Hippocampal formation (tissue), 2 donors: ENCODE measurements around the gene DHX34.
A peak's percentile ranks its signal among the peaks of the same experiment; 100 is the strongest.
"Not testable (repeated sequence)": the region's sequence is repeated elsewhere in the genome, so short reads cannot be mapped to it uniquely, and the experiment has no call there.

Source experiments
- DNase-seq, 2 donors: peaks; one replicate each; lab custom pipeline; 2025; lab: John Stamatoyannopoulos, UW

The DHX34 gene

GRCh38 chr19:47324502-47324901 is 24.6 kb upstream of the DHX34 start:
- peak in 1 of 2 donors; percentile 33 for DNase-seq

DNA sequence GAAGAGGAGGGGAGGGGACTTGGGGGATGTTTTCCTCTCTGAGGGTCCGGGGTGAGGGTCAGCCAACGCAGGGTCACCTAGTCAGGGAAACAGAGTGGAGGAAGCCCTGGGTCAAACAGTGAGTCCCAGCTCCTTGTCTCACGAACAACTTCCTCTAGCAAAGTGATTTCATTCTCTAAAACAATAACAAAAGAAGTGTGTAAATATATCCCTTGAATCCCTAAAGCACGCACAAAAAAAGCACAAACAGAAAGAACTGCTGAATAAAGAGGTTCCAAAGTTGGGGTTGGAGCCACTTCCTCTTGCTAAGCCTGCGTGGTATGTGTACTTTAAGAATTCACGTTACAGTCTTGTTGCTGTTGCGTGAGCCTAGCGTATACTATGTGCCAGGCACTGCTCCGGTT is 18.6 kb upstream of the DHX34 start:
- peak in 1 of 2 donors; percentile 31 for DNase-seq

DNA sequence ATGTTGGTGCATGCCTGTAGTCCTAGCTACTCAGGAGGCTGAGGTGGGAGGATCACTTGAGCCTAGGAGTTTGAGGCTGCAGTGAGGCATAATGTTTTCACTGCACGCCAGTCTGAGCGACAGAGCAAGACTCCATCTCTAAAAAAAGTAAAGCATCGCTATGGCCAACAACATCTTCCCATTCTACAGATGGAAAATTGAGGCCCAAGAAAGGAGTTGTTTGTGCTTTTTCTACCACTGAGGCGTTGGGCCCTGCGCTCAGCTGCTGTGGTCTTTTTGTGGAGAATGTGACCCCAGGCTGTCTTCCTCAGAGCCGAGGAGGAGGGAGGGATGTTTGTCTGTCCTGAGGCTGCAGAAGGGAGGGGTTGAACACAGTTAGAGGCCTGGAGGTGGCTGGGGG is 17.6 kb upstream of the DHX34 start:
- no peak for DNase-seq

DNA sequence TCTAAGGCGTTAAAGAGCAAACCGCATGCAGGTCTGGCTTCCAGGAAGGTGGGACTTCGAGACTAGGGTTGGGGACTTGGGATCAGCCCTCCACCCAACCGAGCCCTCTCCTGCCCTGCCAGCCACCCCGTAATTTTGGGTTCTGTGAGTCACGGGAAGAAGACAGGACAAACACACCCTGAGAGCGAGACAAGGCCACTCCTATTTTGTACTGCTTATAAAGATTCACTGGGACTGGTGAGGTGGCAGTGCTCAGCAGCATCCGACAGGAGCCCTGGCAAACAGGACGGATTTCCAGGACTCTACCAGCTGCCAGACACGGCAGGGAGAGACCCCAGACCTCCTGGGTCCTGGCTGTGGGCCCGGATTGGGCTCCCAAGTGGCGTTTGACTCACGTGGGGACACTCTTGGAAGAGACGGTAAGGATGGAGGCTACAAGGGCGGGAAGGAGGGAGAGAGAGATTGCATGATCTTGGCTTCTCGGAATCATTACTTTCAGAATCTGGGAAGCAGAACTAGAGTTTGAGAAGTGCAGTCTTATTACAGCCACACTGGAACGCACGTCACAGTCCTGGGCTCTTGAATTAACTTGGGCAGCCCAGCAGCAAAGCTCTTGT is 17.1 kb upstream of the DHX34 start, which contains the start of gene C5AR2:
Gene C5AR2, plus strand, starts transcription at position 245 of the 617 bp plus-strand sequence. CDS start 8,625 bp downstream, outside the sequence.
- no peak for DNase-seq

GRCh38 chr19:47336765-47337718 is 12.1 kb upstream of the DHX34 start:
- DNase-seq, result peak in 1 of 2 donors; percentile 20

- DNase-seq, result no peak
These were observed 9.8 kb upstream of the DHX34 start for GRCh38 chr19:47339196-47339880.

DNA sequence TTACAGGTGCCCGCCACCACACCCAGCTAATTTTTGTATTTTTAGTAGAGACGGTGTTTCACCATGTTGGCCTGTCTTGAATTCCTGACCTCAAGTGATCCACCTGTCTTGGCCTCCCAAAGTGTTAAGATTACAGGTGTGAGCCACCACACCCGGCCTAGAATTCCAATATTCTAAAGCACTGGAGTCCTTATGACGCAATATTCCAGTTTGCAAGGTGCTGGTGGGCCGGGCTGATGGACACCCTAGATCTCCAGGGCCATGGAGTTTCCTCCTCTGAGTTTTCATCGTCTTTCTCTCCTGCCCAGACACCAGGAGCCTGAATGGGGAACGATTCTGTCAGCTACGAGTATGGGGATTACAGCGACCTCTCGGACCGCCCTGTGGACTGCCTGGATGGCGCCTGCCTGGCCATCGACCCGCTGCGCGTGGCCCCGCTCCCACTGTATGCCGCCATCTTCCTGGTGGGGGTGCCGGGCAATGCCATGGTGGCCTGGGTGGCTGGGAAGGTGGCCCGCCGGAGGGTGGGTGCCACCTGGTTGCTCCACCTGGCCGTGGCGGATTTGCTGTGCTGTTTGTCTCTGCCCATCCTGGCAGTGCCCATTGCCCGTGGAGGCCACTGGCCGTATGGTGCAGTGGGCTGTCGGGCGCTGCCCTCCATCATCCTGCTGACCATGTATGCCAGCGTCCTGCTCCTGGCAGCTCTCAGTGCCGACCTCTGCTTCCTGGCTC is 8.5 kb upstream of the DHX34 start:
- no peak for DNase-seq

GRCh38 chr19:47341734-47342133 is 7.4 kb upstream of the DHX34 start:
- DNase-seq, result no peak

DNA sequence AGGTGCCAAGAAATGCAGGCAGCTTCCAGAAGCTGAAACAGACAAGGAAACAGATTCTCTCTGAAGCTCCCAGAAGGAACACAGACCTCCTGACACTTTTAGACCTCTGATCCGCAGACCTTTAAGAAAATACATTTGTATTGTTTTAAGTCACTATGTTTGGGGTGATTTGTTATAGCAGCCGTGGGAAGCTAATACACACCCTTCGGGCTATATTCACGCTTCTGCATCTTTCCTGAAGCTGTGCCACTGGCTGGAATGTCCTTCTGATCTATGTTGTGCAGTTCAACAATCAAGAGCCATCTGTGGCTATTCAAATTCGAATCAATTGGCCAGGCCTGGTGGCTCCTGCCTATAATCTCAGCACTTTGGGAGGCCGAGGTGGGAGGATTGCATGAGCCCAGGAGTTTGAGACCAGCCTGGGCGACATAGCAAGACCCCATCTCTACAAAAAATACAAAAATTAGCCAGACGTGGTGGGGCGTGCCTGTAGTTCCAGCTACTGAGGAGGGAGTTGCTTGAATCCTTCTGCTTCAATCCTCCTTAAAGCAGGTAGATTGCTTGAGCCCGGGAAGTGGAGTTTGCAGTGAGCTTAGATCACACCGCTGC is 5.8 kb upstream of the DHX34 start:
- no peak for DNase-seq

GRCh38 chr19:47344425-47344824 is 4.7 kb upstream of the DHX34 start:
- DNase-seq, result no peak

DNA sequence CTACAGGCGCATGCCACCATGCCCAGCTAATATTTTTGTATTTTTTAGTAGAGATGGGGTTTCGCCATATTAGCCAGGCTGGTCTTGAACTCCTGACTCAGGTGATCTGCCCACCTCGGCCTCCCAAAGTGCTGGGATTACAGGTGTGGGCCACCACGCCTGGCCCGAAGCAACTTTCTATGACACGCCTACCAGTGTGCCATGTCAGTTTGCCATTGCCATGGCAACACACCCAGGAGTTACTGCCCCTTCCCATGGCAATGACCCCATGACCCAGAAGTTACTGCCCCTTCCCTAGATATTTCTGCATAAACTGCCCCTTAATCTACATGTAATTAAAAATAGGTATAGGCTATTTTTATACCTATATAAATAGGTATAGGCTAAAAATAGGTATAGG is 3.1 kb upstream of the DHX34 start:
- DNase-seq, result not testable (repeated sequence)

GRCh38 chr19:47350630-47351029 is 1.5 kb downstream of the DHX34 start:
- DNase-seq, result no peak

- DNase-seq, result no peak
These were observed 2.4 kb downstream of the DHX34 start for GRCh38 chr19:47351548-47351947.

GRCh38 chr19:47352095-47352494 is 3.0 kb downstream of the DHX34 start:
- DNase-seq, result no peak

- no peak for DNase-seq
These were observed 4.2 kb downstream of the DHX34 start for GRCh38 chr19:47353307-47353712.

- DNase-seq, result no peak
These were observed 7.8 kb downstream of the DHX34 start for GRCh38 chr19:47356900-47357299.

DNA sequence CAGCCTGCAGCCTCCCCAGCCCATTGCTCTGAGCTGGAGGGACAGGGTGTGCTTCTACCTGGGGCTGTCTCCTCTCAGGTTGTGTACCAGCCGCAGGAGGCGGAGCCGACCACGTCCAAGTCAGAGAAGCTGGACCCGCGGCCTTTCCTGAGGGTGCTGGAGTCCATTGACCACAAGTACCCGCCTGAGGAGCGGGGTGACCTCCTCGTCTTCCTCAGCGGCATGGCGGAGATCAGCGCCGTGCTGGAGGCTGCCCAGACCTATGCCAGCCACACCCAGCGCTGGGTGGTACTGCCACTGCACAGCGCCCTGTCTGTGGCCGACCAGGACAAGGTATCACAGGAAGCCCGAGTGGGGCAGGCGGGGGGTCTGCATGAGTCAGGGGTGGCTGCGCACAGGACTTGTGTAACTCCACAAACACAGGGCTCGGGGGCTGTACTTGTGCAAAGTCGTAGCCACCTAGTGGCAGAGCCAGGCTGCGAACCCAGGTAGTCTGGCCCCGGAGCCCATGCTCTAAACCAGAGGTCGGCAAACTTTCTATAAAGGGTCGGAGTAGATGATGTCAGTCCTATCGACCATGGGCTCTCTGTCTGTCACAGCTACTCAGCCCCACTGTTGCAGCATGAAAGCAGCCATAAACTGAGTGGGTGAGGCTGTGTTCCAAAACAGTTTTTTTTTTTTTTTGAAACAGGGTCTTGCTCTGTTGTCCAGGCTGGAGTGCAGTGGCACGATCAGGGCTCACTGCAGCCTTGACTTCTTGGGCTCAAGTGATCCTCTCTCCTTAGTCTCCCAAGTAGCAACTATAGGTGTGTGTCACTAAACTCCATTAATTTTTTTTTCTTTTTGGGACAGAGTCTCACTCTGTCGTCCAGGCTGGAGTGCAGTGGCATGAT is 8.9 kb downstream of the DHX34 start:
- no peak for DNase-seq

GRCh38 chr19:47358936-47359335 is 9.8 kb downstream of the DHX34 start:
- DNase-seq, result no peak

- no peak for DNase-seq
These were observed 13.2 kb downstream of the DHX34 start for GRCh38 chr19:47362321-47362720.
